Skeletal muscle cell (primary cell): ENCODE data around the gene MSL1.

ENCODE experiments used
- DNase-seq: peaks from one replicate; pipeline ENCODE4 v3.0.0-alpha.2; 2010; ENCODE audit warnings: low read depth
- H3K4me3 ChIP-seq: 2 replicates; pipeline ENCODE4 v1.5.1; 2011; ENCODE audit warnings: low read depth, mild to moderate bottlenecking, control low read depth, low read length, moderate library complexity

The MSL1 gene

DNA sequence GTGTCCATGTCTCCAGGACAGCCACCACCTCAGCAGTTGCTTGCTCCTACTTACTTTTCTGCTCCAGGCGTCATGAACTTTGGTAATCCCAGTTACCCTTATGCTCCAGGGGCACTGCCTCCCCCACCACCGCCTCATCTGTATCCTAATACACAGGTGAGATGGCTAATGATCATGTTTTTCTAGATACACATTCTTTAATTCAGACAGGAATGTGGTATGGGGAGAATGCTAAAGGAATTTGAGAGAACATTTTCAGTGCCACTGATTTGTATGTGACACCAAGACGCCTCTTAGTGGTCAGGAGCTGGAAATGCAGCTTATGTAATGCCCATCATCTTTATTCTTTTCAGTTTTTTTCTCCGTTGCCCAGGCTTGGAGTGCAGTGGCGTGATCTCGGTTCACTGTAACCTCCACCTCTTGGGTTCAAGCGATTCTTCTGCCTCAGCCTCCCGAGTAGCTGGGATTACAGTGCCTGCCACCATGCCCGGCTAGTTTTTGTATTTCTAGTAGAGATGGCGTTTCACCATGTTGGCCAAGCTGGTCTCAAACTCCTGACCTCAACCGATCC, 46.6 kb downstream of the MSL1 start:
- no peak for DNase-seq
- no peak overlapping the region for H3K4me3 ChIP-seq

DNA sequence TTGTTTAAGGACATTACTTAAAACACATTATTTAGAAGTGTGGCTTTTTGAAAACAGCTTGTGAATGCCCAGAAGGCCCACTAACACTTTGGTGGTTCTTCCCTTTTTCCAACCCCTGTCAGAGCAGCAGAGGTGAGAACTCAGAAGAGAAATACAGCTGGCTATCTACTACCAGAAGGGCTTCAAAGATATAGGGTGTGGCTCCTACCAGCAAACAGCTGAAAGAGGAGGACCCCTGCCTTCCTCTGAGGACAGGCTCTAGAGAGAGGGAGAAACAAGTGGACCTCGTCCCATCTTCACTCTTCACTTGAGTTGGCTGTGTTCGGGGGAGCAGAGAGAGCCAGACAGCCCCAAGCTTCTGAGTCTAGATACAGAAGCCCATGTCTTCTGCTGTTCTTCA, 48.6 kb downstream of the MSL1 start:
- no peak for DNase-seq
- H3K4me3 ChIP-seq, result no peak overlapping the region

GRCh38 chr17:40171750-40172149, 50.0 kb downstream of the MSL1 start:
- H3K4me3 ChIP-seq, result no peak overlapping the region
- DNase-seq, result no peak

GRCh38 chr17:40173091-40173777, 51.5 kb downstream of the MSL1 start:
- H3K4me3 ChIP-seq, result no peak overlapping the region
- DNase-seq, result no peak

- DNase-seq, result no peak
- no peak overlapping the region for H3K4me3 ChIP-seq
These were observed 52.0 kb downstream of the MSL1 start for GRCh38 chr17:40173778-40174135.

- DNase-seq, result no peak
- no peak overlapping the region for H3K4me3 ChIP-seq
These were observed 52.7 kb downstream of the MSL1 start for GRCh38 chr17:40174514-40174913.

DNA sequence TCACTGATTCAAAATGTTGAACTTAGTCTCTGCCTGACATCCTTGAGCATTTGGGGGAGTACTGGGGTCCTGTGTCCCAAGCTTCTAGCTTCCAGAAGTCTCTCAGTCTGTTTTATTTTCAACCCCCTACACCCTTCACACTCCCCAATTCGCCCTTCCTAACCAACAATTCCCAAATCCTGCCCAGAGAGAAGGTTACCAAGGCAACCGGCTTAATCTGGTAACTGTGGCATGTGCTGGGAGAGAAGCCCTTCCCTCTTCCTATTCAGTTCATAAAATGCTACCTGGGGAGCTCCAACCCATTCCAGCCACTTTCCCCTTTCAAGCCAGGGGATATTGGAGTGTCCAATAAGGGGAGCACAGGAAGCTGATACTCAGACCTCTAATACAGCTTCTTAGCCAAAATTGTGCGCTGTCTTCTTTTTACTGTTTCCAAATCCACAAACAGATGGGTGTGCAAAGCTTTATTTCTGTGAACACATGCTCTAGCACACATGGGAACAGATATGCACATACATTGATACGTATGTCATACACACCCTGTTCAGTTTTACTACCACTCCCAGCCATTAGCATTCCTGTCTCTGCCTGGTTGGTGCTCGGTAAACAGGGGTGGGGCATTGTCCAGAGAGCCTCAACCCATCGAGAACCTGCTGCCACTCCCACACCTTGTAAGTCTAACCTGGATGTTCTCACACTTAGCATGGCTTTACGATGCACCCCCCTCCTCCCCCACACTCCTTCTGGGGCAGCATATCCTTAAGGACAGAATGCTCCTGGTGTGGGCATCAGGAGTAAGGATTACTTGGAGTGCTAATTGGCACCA, 54.4 kb downstream of the MSL1 start:
- DNase-seq, result no peak
- H3K4me3 ChIP-seq, result no peak overlapping the region

DNA sequence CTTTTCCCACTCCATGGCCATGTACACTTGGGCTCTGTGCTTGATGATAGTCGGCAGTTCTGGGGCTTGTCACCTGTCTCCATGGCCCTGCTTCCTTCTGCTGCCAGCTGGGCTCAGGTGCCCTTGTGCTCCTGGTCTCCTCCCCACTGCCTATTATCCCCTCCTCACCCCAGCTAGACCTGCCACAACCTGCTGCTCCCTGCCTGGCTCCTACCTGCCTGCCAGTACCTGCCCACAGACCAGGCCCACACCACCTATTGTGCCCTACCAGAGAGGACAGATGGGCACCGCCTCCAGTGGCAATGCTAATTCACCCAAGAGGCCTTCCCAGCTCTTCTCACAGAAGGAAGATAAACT, 55.0 kb downstream of the MSL1 start:
- H3K4me3 ChIP-seq, result peak overlapping the region; percentile 25
- no peak for DNase-seq

GRCh38 chr17:40177275-40177874, 55.6 kb downstream of the MSL1 start, which contains the start of gene RAPGEFL1:
TSS of gene RAPGEFL1 (plus strand) at chr17:40177470. CDS start at chr17:40177862, 392 bp downstream.
- H3K4me3 ChIP-seq, result peak within 1 kb of the TSS; percentile 51
- DNase-seq, result peak; percentile 25

DNA sequence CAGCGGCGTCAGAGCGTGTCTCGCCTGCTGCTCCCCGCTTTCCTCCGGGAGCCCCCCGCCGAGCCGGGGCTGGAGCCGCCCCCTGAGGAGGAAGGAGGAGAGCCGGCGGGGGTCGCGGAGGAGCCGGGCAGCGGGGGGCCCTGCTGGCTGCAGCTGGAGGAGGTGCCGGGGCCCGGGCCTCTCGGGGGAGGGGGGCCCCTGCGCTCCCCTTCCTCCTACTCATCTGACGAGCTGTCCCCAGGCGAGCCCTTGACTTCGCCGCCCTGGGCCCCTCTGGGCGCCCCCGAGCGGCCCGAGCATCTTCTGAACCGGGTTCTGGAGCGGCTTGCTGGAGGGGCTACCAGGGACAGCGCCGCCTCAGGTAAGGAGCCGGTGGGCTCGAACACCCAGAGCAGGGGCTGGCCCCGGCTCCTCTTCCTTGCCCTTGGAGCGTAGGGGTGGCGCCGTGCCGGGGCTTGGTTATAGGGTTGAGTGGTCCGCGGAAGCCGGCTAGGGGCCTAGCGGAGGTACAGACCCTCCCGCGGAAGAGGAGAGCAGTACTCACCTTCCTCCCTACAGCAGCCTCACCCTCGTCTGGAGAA, 56.3 kb downstream of the MSL1 start:
- DNase-seq, result no peak
- H3K4me3 ChIP-seq, result peak overlapping the region; percentile 51

DNA sequence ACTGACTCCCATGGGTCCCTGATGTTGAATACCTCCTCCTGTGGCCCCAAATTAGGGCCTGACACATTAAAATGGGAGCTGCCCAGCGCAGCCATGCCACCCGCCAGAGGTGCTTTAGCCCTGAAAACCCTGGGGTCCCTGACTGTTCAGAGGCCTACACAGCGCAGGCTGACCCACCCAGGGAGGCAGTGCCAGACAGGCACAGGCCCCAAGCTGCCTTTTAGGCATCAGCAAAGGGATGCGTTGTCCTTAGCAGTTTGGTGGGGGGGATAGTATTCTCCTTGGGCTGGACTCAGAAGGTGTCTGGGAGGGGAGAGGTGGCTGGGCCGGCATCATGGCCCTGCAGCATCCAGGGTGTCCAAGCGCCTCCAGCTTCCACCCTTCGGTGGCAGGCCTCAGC, 56.9 kb downstream of the MSL1 start:
- H3K4me3 ChIP-seq, result peak overlapping the region; percentile 51
- no peak for DNase-seq

- peak; percentile 24 for DNase-seq
- no peak overlapping the region for H3K4me3 ChIP-seq
These were observed 58.3 kb downstream of the MSL1 start for GRCh38 chr17:40179923-40180659.

GRCh38 chr17:40180694-40181093, 58.9 kb downstream of the MSL1 start:
- no peak overlapping the region for H3K4me3 ChIP-seq
- DNase-seq, result no peak

DNA sequence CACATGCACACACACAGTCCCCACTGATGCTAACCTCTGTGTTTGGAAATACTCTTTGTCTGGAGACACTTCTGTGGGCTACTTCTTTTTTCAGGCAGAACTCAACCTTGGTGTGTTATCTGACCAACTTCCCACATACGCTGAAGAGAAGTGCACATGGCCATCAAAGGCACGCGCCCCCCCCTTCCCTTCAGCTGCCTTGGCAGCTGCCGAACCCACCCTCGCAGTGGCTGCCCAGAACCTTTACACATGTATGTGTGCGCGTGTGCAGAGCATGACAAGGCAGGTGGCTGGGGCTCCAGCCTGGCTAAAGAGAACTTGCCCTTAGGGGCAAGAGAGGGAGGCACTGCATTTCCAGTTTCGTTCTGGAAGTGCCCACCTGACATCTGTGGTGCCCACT, 59.4 kb downstream of the MSL1 start:
- H3K4me3 ChIP-seq, result no peak overlapping the region
- no peak for DNase-seq

GRCh38 chr17:40182606-40183005, 60.8 kb downstream of the MSL1 start:
- DNase-seq, result no peak
- no peak overlapping the region for H3K4me3 ChIP-seq
